CD4-positive, alpha-beta memory T cell (primary cell): ENCODE measurements around the gene NUP210L. TPM values are rescaled to one million over a fixed set of nuclear protein-coding genes. Genes with fewer than 3 reads are reported as not detected.
A peak's percentile ranks its signal among the peaks of the same experiment; 100 is the strongest.

Experiments
- CTCF ChIA-PET: fragments of 350-600 bp; sonication (Branson Sonifier 250); formaldehyde crosslinking; loops from one replicate; lab custom pipeline; 2021; ENCODE audit warnings: inconsistent platforms; ENCODE audit not compliant: partially characterized antibody; lab: Charles Lee
- POLR2A ChIA-PET: fragments of 350-600 bp; sonication (Branson Sonifier 250); formaldehyde crosslinking; loops from one replicate; lab custom pipeline; 2021; ENCODE audit not compliant: partially characterized antibody; lab: Charles Lee
- DNase-seq, 5 donors: peaks; one replicate each; pipeline versions ENCODE4 v3.0.0 to v3.0.0-alpha.2; 2020 to 2022; ENCODE audit warnings: mixed read lengths in 1 of 5
- H3K27ac ChIP-seq: one replicate; pipeline ENCODE4 v1.7.0; 2013; ENCODE audit warnings: low read depth, low read length
- H3K27me3 ChIP-seq: 2 replicates; pipeline ENCODE4 v1.7.0; 2013; ENCODE audit warnings: mild to moderate bottlenecking, low read length, moderate library complexity; ENCODE audit not compliant: insufficient read depth
- H3K36me3 ChIP-seq: 2 replicates; pipeline ENCODE4 v1.7.0; 2013; ENCODE audit warnings: mild to moderate bottlenecking, low read length, moderate library complexity; ENCODE audit not compliant: insufficient read depth
- H3K4me1 ChIP-seq: 2 replicates; pipeline ENCODE4 v1.7.0; 2013; ENCODE audit warnings: mild to moderate bottlenecking, low read length, moderate library complexity; ENCODE audit not compliant: insufficient read depth
- H3K4me3 ChIP-seq, 2 donors: one replicate each; pipeline ENCODE4 v1.7.0; 2013; ENCODE audit warnings: low read length in 2 of 2, mild to moderate bottlenecking in 1 of 2
- H3K9me3 ChIP-seq, 2 donors: one replicate each; pipeline ENCODE4 v1.7.0; 2013; ENCODE audit warnings: low read length in 2 of 2, control low read depth in 1 of 2; ENCODE audit not compliant: control insufficient read depth in 1 of 2
- H3K27ac Mint-ChIP-seq, 7 donors: one replicate each; pipeline ENCODE4 v1.8.0; 2020 to 2021; ENCODE audit warnings: mixed read lengths in 7 of 7, mild to moderate bottlenecking in 6 of 7, inconsistent platforms in 3 of 7, moderate library complexity in 3 of 7
- H3K27me3 Mint-ChIP-seq, 2 donors: one replicate each; pipeline ENCODE4 v1.8.0; 2020 to 2021; ENCODE audit warnings: mixed read lengths in 2 of 2
- H3K36me3 Mint-ChIP-seq, 2 donors: one replicate each; pipeline ENCODE4 v1.8.0; 2020 to 2021; ENCODE audit warnings: mixed read lengths in 2 of 2, inconsistent platforms in 1 of 2, mild to moderate bottlenecking in 1 of 2
- H3K4me1 Mint-ChIP-seq, 4 donors: one replicate each; pipeline ENCODE4 v1.8.0; 2020 to 2021; ENCODE audit warnings: mixed read lengths in 4 of 4, mild to moderate bottlenecking in 1 of 4
- H3K4me3 Mint-ChIP-seq, 8 donors: one replicate each; pipeline ENCODE4 v1.8.0; 2020 to 2021; ENCODE audit warnings: mixed read lengths in 8 of 8, mild to moderate bottlenecking in 7 of 8, moderate library complexity in 6 of 8, inconsistent platforms in 3 of 8
- H3K9me3 Mint-ChIP-seq, 8 donors: one replicate each; pipeline ENCODE4 v1.8.0; 2020 to 2021; ENCODE audit warnings: mixed read lengths in 8 of 8, mild to moderate bottlenecking in 5 of 8, inconsistent platforms in 3 of 8, moderate library complexity in 1 of 8
- intact Hi-C: fragments of 100-400 bp; cut with micrococcal nuclease; formaldehyde crosslinking; loops from one replicate; pipeline ENCODE4 v1.15.1; 2023
- polyA plus RNA-seq, 2 donors: library from polyadenylated mRNA; unstranded; fragments of 300-500 nt; fragmentation: Illumina TruSeq; gene quantifications; one replicate each; pipeline ENCODE4 v1.2.3, GENCODE V29; 2021
- total RNA-seq, 2 experiments: library from RNA; stranded (reverse); gene quantifications; one replicate each; pipeline ENCODE4 v1.2.3, GENCODE V29; 2021

Gene NUP210L
- total and polyA plus RNA-seq, 4 experiments from 2014 or later, result 0.14 to 0.23 (median 0.19) TPM; not detected in 1

DNA sequence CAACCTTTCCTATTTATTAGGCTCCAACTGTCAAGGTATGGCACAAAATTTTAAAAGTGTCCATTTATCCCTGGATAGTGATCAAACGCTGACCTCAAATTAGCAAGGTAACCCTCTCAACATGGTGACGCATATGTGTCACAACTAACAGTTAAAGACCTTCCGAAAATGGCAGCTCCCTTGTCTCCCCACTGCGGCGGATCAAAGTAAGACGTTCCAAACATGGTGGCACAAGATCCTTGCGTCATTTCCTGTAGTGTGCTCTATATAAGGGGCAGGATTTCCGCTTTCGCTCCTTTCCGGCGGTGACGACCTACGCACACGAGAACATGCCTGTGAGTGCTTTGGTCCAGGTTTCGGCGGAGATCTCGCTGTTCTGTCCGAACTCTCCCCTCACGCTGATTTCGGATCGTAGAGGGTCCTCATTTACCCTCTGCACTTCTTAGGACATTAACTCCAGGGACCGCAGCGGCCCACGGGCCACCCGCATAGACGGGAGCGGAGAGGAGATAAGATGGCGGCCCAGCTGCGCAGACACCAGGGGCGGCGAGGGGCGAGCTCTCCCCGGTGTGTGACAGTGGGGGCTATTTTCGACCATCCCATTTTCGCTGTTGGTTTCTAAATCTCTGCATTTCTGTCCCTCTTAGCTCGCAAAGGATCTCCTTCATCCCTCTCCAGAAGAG lies 164.3 kb downstream of the NUP210L start, which contains the start of gene RPS27:
TSS of gene RPS27 (plus strand) at position 295 of the 683 bp plus-strand sequence. CDS start at position 330, 35 bp downstream.
- Histone ChIP-seq H3K27ac (peak within 1 kb of the TSS; percentile 93), H3K9me3 (no peaks in the 10 kb centered on the region), H3K4me3 (peak within 1 kb of the TSS; percentile 87 to 92), H3K27me3 (no peaks in the 10 kb centered on the region), H3K4me1 (peaks cover 37% of the 10 kb centered on the region), H3K36me3 (peaks cover 15% of the 10 kb centered on the region)
- H3K27me3 Mint-ChIP-seq, result peaks cover 2 to 3% of the 10 kb centered on the region in 2 donors
- ChIA-PET CTCF (interaction anchor here (1.0 to 11.0 kb wide), 9 partner anchors 12 to 344 kb away, joined by 3 to 169 read pairs (median 6); partner anchors contain the start of genes CREB3L4, DENND4B, JTB and SLC39A1), POLR2A (interaction anchor here (0.5 to 8.0 kb wide), 72 partner anchors 8 to 1866 kb away, joined by 3 to 164 read pairs (median 4); partner anchors contain the start of genes CHTOP, CREB3L4, CRTC2 and DENND4B)
- H3K9me3 Mint-ChIP-seq, result peaks cover 0 to 6% (median 0%) of the 10 kb centered on the region in 8 donors
- peaks cover 22 to 42% (median 34%) of the 10 kb centered on the region in 4 donors for H3K4me1 Mint-ChIP-seq
- DNase-seq, result peak; percentile 93 to 97 (median 95)
- peak within 1 kb of the TSS; percentile 94 to 99 (median 98) for H3K4me3 Mint-ChIP-seq
- peaks cover 26 to 39% of the 10 kb centered on the region in 2 donors for H3K36me3 Mint-ChIP-seq
- intact Hi-C loops, result loop anchor here (1.0 to 2.0 kb wide), 6 partner anchors 13 to 358 kb away; partner anchors contain the start of genes HAX1, JTB and UBAP2L
- peak within 1 kb of the TSS; percentile 93 to 100 (median 100) for H3K27ac Mint-ChIP-seq

DNA sequence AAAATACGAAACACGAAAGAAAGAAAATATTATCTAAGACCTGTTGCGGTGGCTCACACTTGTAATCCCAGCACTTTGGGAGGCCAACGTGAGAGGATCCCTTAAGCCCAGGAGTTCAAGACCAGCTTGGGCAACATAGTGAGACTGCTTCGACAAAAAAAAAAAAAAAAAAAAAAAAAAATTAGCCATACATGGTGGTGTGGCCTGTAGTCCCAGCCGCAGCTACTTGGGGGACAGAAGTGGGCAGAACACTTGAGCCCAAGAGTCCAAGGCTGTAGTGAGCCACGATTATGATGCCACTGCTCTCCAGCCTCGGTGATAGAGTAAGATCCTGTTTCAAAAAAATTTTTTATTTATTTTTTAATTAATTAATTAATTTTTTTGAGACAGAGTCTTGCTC lies 167.3 kb downstream of the NUP210L start:
- H3K4me3 Mint-ChIP-seq, result no peak overlapping the region

DNA sequence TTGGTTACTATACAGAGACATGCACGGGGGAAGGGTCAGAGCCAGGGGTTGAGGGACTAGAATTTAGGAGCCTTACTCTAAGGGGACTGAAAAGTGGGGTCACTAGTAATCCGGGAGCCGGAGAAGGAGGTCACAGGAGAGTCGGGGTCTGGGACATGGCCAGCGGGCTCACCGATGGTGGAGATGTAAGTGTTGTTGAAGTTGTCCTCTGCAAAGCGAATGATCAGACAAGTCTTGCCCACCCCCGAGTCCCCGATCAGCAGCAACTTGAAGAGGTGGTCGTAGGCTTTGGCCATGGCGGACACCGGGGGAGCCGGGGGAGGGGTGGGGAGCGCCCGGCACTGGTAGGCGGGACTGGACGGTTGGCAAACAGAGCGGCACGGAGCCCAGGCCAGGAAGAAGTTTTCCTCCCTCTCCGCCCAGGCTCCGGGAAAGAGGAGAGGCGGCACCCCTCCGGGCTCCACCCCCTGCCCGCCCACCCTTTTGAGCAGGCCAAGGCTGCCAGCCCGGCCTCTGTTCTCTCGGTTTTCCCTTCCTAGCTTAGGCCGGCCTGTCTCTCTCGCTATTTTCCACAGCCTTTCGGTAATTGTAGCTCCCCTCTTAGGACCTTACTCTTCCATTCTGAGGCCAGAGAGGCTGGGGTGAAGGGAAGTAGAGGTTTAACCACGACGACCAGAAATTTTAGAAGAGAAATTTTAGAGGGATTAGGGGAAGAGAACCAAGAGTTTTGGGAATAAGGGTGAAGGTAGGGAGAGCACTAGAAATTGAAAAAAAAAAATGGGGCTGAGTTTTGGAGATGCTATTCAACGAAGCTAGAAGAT lies 168.7 kb downstream of the NUP210L start, which contains the start of gene RAB13:
TSS of gene RAB13 (minus strand) at position 399 of the 821 bp plus-strand sequence. CDS start at position 296, 103 bp downstream.
- H3K27ac ChIP-seq, result peak within 1 kb of the TSS; percentile 38
- no peaks in the 10 kb centered on the region for H3K36me3 ChIP-seq
- H3K4me1 ChIP-seq, result peaks cover 11% of the 10 kb centered on the region
- peaks cover 4 to 5% of the 10 kb centered on the region in 2 donors for H3K27me3 Mint-ChIP-seq
- H3K27ac Mint-ChIP-seq, result peak within 1 kb of the TSS; percentile 77 to 96 (median 88)
- H3K4me3 Mint-ChIP-seq, result peak within 1 kb of the TSS; percentile 2 to 72 (median 38)
- H3K36me3 Mint-ChIP-seq, result peaks cover 1 to 6% of the 10 kb centered on the region in 2 donors
- intact Hi-C loops, result loop anchor here (1.0 to 2.0 kb wide), 9 partner anchors 27 to 475 kb away; partner anchors contain the start of genes CRTC2 and GATAD2B
- no peak for DNase-seq
- peaks cover 8 to 20% (median 15%) of the 10 kb centered on the region in 4 donors for H3K4me1 Mint-ChIP-seq
- no peaks in the 10 kb centered on the region for H3K9me3 ChIP-seq
- H3K4me3 ChIP-seq, result no peak within 1 kb of the TSS
- H3K9me3 Mint-ChIP-seq, result peaks cover 0 to 3% (median 0%) of the 10 kb centered on the region in 8 donors
- ChIA-PET CTCF (interaction anchor here (0.7 to 11.0 kb wide), 31 partner anchors 8 to 478 kb away, joined by 3 to 169 read pairs (median 4); partner anchors contain the start of genes CREB3L4, DENND4B, JTB and SLC27A3), POLR2A (interaction anchor here (0.8 to 8.0 kb wide), 13 partner anchors 10 to 352 kb away, joined by 3 to 164 read pairs (median 4); partner anchors contain the start of genes CHTOP, CREB3L4, DENND4B and GATAD2B)
- H3K27me3 ChIP-seq, result no peaks in the 10 kb centered on the region

More for the DNA sequence above, 167.3 kb downstream of the NUP210L start:
- intact Hi-C loops, result loop anchor here (2.0 kb wide), 3 partner anchors 29 to 477 kb away; partner anchors contain the start of genes CRTC2 and GATAD2B
- no peak overlapping the region for H3K27ac ChIP-seq
- H3K4me3 ChIP-seq, result no peak overlapping the region
- no peak for DNase-seq
- H3K36me3 ChIP-seq, result peaks cover 12% of the 10 kb centered on the region
- ChIA-PET CTCF (interaction anchor here (0.8 to 11.0 kb wide), 20 partner anchors 8 to 310 kb away, joined by 3 to 169 read pairs (median 4); partner anchors contain the start of genes CREB3L4, DENND4B, JTB and SLC39A1), POLR2A (interaction anchor here (0.6 to 8.0 kb wide), 10 partner anchors 12 to 212 kb away, joined by 3 to 164 read pairs (median 7); partner anchors contain the start of genes CREB3L4, DENND4B, GATAD2B and JTB)
- H3K36me3 Mint-ChIP-seq, result peaks cover 14 to 20% of the 10 kb centered on the region in 2 donors
- peaks cover 0 to 3% (median 0%) of the 10 kb centered on the region in 8 donors for H3K9me3 Mint-ChIP-seq
- H3K9me3 ChIP-seq, result no peaks in the 10 kb centered on the region
- H3K27me3 ChIP-seq, result no peaks in the 10 kb centered on the region
- peak overlapping the region in 4 of 7 donors; percentile 35 to 88 (median 66) for H3K27ac Mint-ChIP-seq
- H3K4me1 Mint-ChIP-seq, result peaks cover 17 to 34% (median 27%) of the 10 kb centered on the region in 4 donors
- peaks cover 4 to 5% of the 10 kb centered on the region in 2 donors for H3K27me3 Mint-ChIP-seq
- H3K4me1 ChIP-seq, result peaks cover 25% of the 10 kb centered on the region

DNA sequence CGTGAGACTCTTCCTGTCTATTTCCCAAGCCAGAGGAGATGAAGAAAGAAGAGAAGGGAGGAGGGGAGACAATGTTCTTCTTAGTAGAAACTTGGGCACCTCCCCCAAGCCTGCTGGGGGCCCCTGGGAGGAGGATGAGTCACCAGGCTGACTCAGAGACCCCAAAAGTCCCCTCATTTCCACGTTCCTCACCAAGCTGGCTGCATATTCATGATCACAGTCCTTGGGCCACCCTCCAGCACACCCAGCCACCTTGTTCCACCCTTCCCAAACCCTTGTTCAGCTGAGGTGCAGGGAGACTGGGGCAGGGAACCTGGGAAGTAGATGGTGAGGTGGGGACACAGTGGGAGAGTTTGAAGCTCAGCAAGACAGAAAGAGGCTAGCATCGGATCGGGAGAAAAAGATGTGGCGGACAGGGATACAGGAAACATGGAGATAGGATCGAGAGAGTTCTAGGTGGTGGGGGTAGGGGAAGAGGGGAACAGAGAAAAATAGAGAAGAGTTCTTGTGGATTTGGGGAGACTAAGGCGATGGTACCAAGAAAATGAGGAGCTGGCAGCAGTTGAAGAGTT lies 169.4 kb downstream of the NUP210L start:
- CTCF ChIA-PET, result interaction anchor here (1.1 to 11.0 kb wide), 10 partner anchors 9 to 234 kb away, joined by 3 to 169 read pairs (median 6); partner anchors contain the start of genes CREB3L4, DENND4B, SLC27A3 and SLC39A1
- Histone ChIP-seq H3K36me3 (no peaks in the 10 kb centered on the region), H3K27me3 (no peaks in the 10 kb centered on the region), H3K27ac (no peak overlapping the region), H3K4me1 (peaks cover 10% of the 10 kb centered on the region), H3K4me3 (no peak overlapping the region), H3K9me3 (no peaks in the 10 kb centered on the region)
- Mint-ChIP-seq H3K4me3 (no peak overlapping the region), H3K27ac (peak overlapping the region in 2 of 7 donors; percentile 6 to 51), H3K27me3 (peaks cover 4 to 5% of the 10 kb centered on the region in 2 donors), H3K36me3 (no peaks in the 10 kb centered on the region), H3K9me3 (no peaks in the 10 kb centered on the region), H3K4me1 (peaks cover 6 to 15% (median 12%) of the 10 kb centered on the region in 4 donors)
- POLR2A ChIA-PET, result interaction anchor here (1.0 to 8.0 kb wide), 5 partner anchors 9 to 188 kb away, joined by 3 to 164 read pairs (median 16); partner anchors contain the start of genes CREB3L4, DENND4B and JTB
- DNase-seq, result no peak
- intact Hi-C loops, result no loop called here

DNA sequence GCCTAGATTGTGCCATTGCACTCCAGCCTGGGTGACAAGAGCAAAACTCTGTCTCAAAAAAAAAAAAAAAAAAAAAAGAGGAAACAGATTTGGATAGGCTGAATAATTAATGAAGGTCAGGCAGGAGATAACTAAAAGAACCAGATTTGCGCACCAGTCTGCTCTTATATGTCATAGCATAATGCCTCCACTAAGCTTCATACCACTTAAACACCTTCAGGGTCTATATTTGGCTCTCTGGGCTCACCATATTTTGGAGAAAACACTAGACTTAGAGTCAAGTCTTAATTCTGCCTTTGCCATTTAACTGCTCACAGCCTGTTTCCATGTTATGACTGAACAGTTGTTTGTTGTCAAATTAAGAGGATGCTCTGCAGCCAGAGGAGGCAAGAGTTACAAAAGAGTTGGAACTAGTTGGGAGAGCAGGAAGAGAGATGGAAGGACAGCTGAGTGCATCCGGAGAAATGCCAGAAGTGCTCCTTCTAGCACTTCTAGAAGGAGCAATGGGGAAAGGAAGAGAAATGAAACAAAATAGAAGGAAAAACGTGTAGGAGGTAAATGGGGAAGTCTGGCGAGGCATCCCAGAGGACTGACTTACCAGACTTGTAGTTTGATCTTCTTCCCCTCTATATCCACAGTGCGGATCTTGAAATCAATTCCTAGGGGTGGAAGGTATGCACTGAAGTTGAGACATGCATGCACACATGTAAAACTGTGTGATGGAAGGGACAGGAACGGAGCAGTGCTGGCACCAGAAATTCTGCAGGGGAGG lies 170.6 kb downstream of the NUP210L start:
- Mint-ChIP-seq H3K4me1 (peaks cover 5 to 12% (median 9%) of the 10 kb centered on the region in 4 donors), H3K4me3 (no peak overlapping the region), H3K27ac (no peak overlapping the region), H3K36me3 (no peaks in the 10 kb centered on the region), H3K9me3 (no peaks in the 10 kb centered on the region), H3K27me3 (peaks cover 4 to 5% of the 10 kb centered on the region in 2 donors)
- ChIA-PET CTCF (interaction anchor here (0.8 to 11.0 kb wide), 6 partner anchors 19 to 200 kb away, joined by 3 to 169 read pairs (median 18); partner anchors contain the start of genes CREB3L4, DENND4B and SLC39A1), POLR2A (interaction anchor here (1.0 to 8.0 kb wide), 3 partner anchors 8 to 186 kb away, joined by 3 to 164 read pairs (median 4); partner anchors contain the start of genes CREB3L4 and JTB)
- no peaks in the 10 kb centered on the region for H3K36me3 ChIP-seq
- peaks cover 4% of the 10 kb centered on the region for H3K4me1 ChIP-seq
- no peak for DNase-seq
- H3K27ac ChIP-seq, result no peak overlapping the region
- intact Hi-C loops, result no loop called here
- no peaks in the 10 kb centered on the region for H3K27me3 ChIP-seq
- no peaks in the 10 kb centered on the region for H3K9me3 ChIP-seq
- no peak overlapping the region for H3K4me3 ChIP-seq
